Stimulated activated CD8-positive, alpha-beta memory T cell treated with anti-CD3 and anti-CD28 coated beads, Interleukin-15, amount 100 ng/mL, for 4 hours (primary cell): ENCODE data around the gene DOCK2.
"Not testable (repeated sequence)": the region's sequence is repeated elsewhere in the genome, so short reads cannot be mapped to it uniquely, and the experiment has no call there.

Experiments
- DNase-seq, 2 donors: peaks; one replicate each; pipeline ENCODE4 v3.0.0-alpha.2; 2020; ENCODE audit warnings: low read depth in 2 of 2

Gene DOCK2

GRCh38 chr5:169719360-169720314 lies 82.6 kb downstream of the DOCK2 start:
- no peak for DNase-seq

GRCh38 chr5:169721771-169722170 lies 84.7 kb downstream of the DOCK2 start:
- DNase-seq, result no peak

GRCh38 chr5:169723103-169723831 lies 86.2 kb downstream of the DOCK2 start:
- no peak for DNase-seq

GRCh38 chr5:169724303-169725087 lies 87.4 kb downstream of the DOCK2 start:
- DNase-seq, result no peak

- not testable (repeated sequence) for DNase-seq
Measured at GRCh38 chr5:169725665-169726064, 88.6 kb downstream of the DOCK2 start.

- no peak for DNase-seq
Measured at GRCh38 chr5:169728418-169728817, 91.3 kb downstream of the DOCK2 start.

- DNase-seq, result no peak
Measured at GRCh38 chr5:169731221-169731620, 94.1 kb downstream of the DOCK2 start.

GRCh38 chr5:169732841-169733240 lies 95.8 kb downstream of the DOCK2 start:
- DNase-seq, result no peak

GRCh38 chr5:169735913-169736312 lies 98.8 kb downstream of the DOCK2 start:
- DNase-seq, result no peak

- DNase-seq, result no peak
Measured at GRCh38 chr5:169736653-169737052, 99.6 kb downstream of the DOCK2 start.

- no peak for DNase-seq
Measured at GRCh38 chr5:169740435-169740834, 103.4 kb downstream of the DOCK2 start.

GRCh38 chr5:169742771-169743296 lies 105.8 kb downstream of the DOCK2 start:
- DNase-seq, result no peak

- no peak for DNase-seq
Measured at GRCh38 chr5:169744336-169744735, 107.3 kb downstream of the DOCK2 start.

- no peak for DNase-seq
Measured at GRCh38 chr5:169745441-169746146, 108.5 kb downstream of the DOCK2 start.

- DNase-seq, result no peak
Measured at GRCh38 chr5:169746147-169746694, 109.1 kb downstream of the DOCK2 start.

GRCh38 chr5:169748174-169748573 lies 111.1 kb downstream of the DOCK2 start:
- no peak for DNase-seq

- no peak for DNase-seq
Measured at GRCh38 chr5:169749295-169749694, 112.2 kb downstream of the DOCK2 start.

GRCh38 chr5:169751490-169751889 lies 114.4 kb downstream of the DOCK2 start:
- no peak for DNase-seq

- DNase-seq, result not testable (repeated sequence)
Measured at GRCh38 chr5:169752566-169752965, 115.5 kb downstream of the DOCK2 start.

- DNase-seq, result no peak
Measured at GRCh38 chr5:169753795-169754194, 116.7 kb downstream of the DOCK2 start.

- DNase-seq, result no peak
Measured at GRCh38 chr5:169754737-169755136, 117.7 kb downstream of the DOCK2 start.
